Activated naive CD4-positive, alpha-beta T cell treated with anti-CD3 and anti-CD28 coated beads, Interleukin-2, amount 10 ng/mL, durations not matched to agents 7 days and 5 days (primary cell): Measurements from ENCODE around the gene IGF2BP3.
A peak's percentile ranks its signal among the peaks of the same experiment; 100 is the strongest.
"Not testable (repeated sequence)": the region's sequence is repeated elsewhere in the genome, so short reads cannot be mapped to it uniquely, and the experiment has no call there.

ENCODE experiments used
- CTCF ChIA-PET: fragments of 350-600 bp; sonication (Branson Sonifier 250); formaldehyde crosslinking; loops from one replicate; lab custom pipeline; 2021; ENCODE audit warnings: antibody characterized with exemption; lab: Charles Lee
- DNase-seq: peaks from one replicate; pipeline ENCODE4 v3.0.0-alpha.2; 2020
- H3K27ac Mint-ChIP-seq: one replicate; pipeline ENCODE4 v1.8.0; 2021; ENCODE audit warnings: mild to moderate bottlenecking, moderate library complexity, mixed read lengths
- H3K27me3 Mint-ChIP-seq: one replicate; pipeline ENCODE4 v1.8.0; 2021; ENCODE audit warnings: mild to moderate bottlenecking, mixed read lengths
- H3K36me3 Mint-ChIP-seq: one replicate; pipeline ENCODE4 v1.8.0; 2021; ENCODE audit warnings: mixed read lengths
- H3K4me1 Mint-ChIP-seq: one replicate; pipeline ENCODE4 v1.8.0; 2021; ENCODE audit warnings: mixed read lengths
- H3K4me3 Mint-ChIP-seq: one replicate; pipeline ENCODE4 v1.8.0; 2021; ENCODE audit warnings: mild to moderate bottlenecking, moderate library complexity, mixed read lengths
- H3K9me3 Mint-ChIP-seq: one replicate; pipeline ENCODE4 v1.8.0; 2021; ENCODE audit warnings: mixed read lengths

The IGF2BP3 gene

GRCh38 chr7:23398090-23398489 is 72.2 kb downstream of the IGF2BP3 start:
- H3K27ac Mint-ChIP-seq, H3K4me3 Mint-ChIP-seq, H3K36me3 Mint-ChIP-seq, H3K4me1 Mint-ChIP-seq, CTCF ChIA-PET, DNase-seq, H3K9me3 Mint-ChIP-seq: not testable (repeated sequence)
- peaks cover 12% of the 10 kb centered on the region for H3K27me3 Mint-ChIP-seq

- H3K36me3 Mint-ChIP-seq = no peaks in the 10 kb centered on the region
- no peak overlapping the region for H3K4me3 Mint-ChIP-seq
- H3K27me3 Mint-ChIP-seq = peaks cover 15% of the 10 kb centered on the region
- no peaks in the 10 kb centered on the region for H3K9me3 Mint-ChIP-seq
- no peak for DNase-seq
- H3K4me1 Mint-ChIP-seq = no peaks in the 10 kb centered on the region
- CTCF ChIA-PET = no interaction called here
- no peak overlapping the region for H3K27ac Mint-ChIP-seq
These were observed 73.0 kb downstream of the IGF2BP3 start for GRCh38 chr7:23397241-23397640.

DNA sequence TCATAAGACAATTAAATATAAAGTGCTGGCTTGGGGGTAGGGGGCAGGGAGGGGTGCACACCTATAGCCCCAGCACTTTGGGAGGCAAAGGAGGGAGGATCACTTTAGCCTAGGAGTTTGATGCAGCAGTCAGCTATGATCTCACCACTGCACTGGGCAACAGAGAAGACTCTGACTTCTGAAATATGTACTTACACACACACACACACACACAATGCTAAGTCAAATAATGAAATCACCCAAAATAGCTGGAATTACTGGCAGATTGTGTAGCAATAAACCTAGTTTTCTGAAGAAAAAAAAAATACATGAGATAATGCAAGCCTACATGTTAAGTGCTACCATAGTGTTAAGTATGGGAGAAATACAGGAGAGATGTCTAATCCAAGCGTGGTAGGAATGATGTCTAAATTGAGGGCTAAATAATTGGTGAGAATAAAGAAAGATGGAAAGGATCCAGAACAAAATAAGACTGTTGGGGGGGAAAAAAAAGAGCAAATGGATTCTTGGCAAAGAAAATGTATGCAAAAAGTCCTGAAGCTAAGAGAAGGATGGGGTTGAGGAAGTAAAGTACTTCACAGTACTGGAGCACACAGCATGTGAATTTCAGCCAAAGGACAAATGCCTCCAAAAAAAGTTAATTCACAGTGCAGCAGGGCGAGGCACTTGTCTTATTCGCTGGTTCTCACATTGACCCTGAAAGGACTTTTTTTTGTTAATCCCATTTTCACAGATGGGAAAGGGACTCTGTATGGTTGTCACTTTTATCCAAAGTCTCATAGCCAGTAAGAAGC is 73.9 kb downstream of the IGF2BP3 start:
- DNase-seq = no peak
- no peaks in the 10 kb centered on the region for H3K9me3 Mint-ChIP-seq
- H3K27ac Mint-ChIP-seq = no peak overlapping the region
- CTCF ChIA-PET = no interaction called here
- H3K4me1 Mint-ChIP-seq = peaks cover 3% of the 10 kb centered on the region
- H3K36me3 Mint-ChIP-seq = no peaks in the 10 kb centered on the region
- no peak overlapping the region for H3K4me3 Mint-ChIP-seq
- peaks cover 15% of the 10 kb centered on the region for H3K27me3 Mint-ChIP-seq

DNA sequence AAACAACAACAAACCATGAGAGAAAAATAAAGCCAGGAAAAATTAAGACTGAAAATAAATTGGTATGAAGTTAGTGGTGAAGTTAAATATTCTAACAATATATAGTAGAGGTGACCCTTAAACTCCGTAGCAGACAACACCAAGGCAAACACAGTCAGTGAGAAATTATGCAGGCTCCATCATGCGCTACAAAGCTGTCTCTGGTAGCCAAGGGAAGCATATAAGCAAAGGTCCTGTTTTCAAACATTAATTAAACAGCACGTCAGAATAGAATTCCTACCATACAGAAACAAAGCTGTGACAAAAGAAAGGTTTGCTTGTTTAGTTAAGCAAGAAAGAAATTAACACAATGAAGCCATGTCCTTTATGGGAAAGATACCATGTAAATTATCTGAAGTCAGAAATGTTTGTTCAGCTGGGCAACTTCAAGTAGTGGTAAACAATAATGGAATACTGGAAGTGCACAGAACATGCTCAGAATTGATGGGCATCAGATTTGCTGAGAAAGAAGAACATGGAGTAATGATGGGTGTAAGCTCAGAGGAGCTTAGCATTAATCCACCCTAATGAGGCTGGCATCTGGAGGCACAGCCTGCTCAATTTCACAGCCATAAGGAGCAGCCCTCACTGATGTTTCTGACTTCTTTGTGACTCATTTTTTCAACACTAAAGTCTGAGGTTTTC is 75.7 kb downstream of the IGF2BP3 start:
- CTCF ChIA-PET = interaction anchor here (1.1 kb wide), 1 partner anchor 37 kb away, joined by 4 read pairs; no protein-coding TSS in a partner anchor
- H3K27me3 Mint-ChIP-seq = peaks cover 15% of the 10 kb centered on the region
- H3K4me1 Mint-ChIP-seq = peaks cover 6% of the 10 kb centered on the region
- H3K36me3 Mint-ChIP-seq = no peaks in the 10 kb centered on the region
- no peak overlapping the region for H3K4me3 Mint-ChIP-seq
- H3K9me3 Mint-ChIP-seq = no peaks in the 10 kb centered on the region
- no peak for DNase-seq
- H3K27ac Mint-ChIP-seq = no peak overlapping the region

- DNase-seq = no peak
- H3K4me3 Mint-ChIP-seq = no peak overlapping the region
- H3K36me3 Mint-ChIP-seq = no peaks in the 10 kb centered on the region
- H3K4me1 Mint-ChIP-seq = peaks cover 6% of the 10 kb centered on the region
- H3K27ac Mint-ChIP-seq = no peak overlapping the region
- H3K9me3 Mint-ChIP-seq = no peaks in the 10 kb centered on the region
- H3K27me3 Mint-ChIP-seq = peaks cover 15% of the 10 kb centered on the region
- CTCF ChIA-PET = no interaction called here
These were observed 76.7 kb downstream of the IGF2BP3 start for GRCh38 chr7:23393636-23394035.

- Mint-ChIP-seq H3K27me3 (peaks cover 10% of the 10 kb centered on the region), H3K9me3 (no peaks in the 10 kb centered on the region), H3K4me3 (no peak overlapping the region), H3K27ac (no peak overlapping the region), H3K36me3 (no peaks in the 10 kb centered on the region), H3K4me1 (peaks cover 9% of the 10 kb centered on the region)
- DNase-seq = no peak
- CTCF ChIA-PET = interaction anchor here (1.7 kb wide), 1 partner anchor 32 kb away, joined by 5 read pairs; no protein-coding TSS in a partner anchor
These were observed 80.6 kb downstream of the IGF2BP3 start for GRCh38 chr7:23389701-23390100.

DNA sequence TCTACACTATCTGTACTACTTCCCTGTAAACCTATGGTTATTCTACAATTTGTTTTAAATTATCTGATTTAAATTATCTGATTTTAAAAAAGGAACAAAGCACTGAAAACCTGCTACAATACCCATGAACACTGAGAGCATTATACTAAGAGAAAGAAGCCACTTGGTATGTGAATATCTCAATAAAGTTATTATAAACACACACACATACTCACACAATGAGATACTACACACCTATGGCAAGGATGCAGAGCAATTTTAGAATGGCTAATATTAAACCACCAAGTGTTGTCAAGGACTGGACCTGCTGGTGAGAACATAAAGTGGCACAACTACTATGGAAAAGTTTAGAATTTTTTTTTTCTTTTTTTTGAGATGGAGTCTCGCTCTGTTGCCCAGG is 82.7 kb downstream of the IGF2BP3 start:
- no peak overlapping the region for H3K4me3 Mint-ChIP-seq
- peaks cover 5% of the 10 kb centered on the region for H3K27me3 Mint-ChIP-seq
- H3K36me3 Mint-ChIP-seq = no peaks in the 10 kb centered on the region
- H3K27ac Mint-ChIP-seq = no peak overlapping the region
- H3K4me1 Mint-ChIP-seq = peaks cover 9% of the 10 kb centered on the region
- CTCF ChIA-PET = no interaction called here
- no peaks in the 10 kb centered on the region for H3K9me3 Mint-ChIP-seq
- DNase-seq = no peak

DNA sequence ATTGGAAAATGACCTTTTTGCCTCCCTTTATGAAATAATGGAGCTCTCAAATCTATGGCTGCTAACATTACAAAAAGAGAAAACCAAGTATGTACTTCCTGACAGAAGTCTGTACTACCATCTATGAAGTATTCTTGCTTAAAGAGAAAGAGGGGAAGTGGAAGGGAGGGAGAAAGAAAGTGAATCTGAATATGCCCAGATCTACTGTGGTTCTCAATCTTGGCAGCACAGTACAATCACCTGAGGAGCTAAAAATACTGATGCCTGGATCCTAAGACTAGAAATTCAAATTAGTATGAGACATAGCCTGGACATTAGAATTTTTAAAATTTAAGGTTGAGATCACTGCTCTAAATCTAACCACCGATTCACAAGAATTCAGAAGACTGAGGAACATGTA is 85.2 kb downstream of the IGF2BP3 start:
- peaks cover 12% of the 10 kb centered on the region for H3K4me1 Mint-ChIP-seq
- no peaks in the 10 kb centered on the region for H3K36me3 Mint-ChIP-seq
- H3K27ac Mint-ChIP-seq = no peak overlapping the region
- CTCF ChIA-PET = no interaction called here
- DNase-seq = no peak
- H3K4me3 Mint-ChIP-seq = no peak overlapping the region
- H3K27me3 Mint-ChIP-seq = peaks cover 8% of the 10 kb centered on the region
- no peaks in the 10 kb centered on the region for H3K9me3 Mint-ChIP-seq

DNA sequence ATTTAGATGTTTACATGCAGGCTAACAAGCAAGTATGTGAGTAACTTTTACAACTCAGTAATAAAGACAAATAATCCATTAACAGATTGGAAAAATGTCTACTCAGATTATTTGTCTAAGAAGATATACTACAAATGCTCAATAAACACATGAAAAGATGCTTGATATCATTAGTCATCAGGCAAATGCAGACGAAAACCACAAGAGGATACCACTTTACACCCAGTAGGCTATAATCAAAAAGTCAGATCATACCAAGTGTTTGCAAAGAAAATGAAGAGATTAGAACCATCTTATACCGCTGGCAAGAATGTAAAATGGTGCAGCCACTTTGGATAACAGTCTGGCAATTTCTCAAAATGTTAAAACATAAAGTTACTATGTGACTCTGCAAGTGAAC is 87.1 kb downstream of the IGF2BP3 start:
- Mint-ChIP-seq H3K27ac (no peak overlapping the region), H3K4me3 (no peak overlapping the region), H3K4me1 (peaks cover 12% of the 10 kb centered on the region), H3K36me3 (no peaks in the 10 kb centered on the region), H3K27me3 (peaks cover 12% of the 10 kb centered on the region), H3K9me3 (no peaks in the 10 kb centered on the region)
- DNase-seq = no peak
- CTCF ChIA-PET = interaction anchor here (1.1 kb wide), 1 partner anchor 26 kb away, joined by 4 read pairs; no protein-coding TSS in a partner anchor

- CTCF ChIA-PET = interaction anchor here (1.2 to 1.3 kb wide), 2 partner anchors 23 to 108 kb away, joined by 3 to 4 read pairs; no protein-coding TSS in a partner anchor
- H3K4me3 Mint-ChIP-seq = no peak overlapping the region
These were observed 89.3 kb downstream of the IGF2BP3 start for GRCh38 chr7:23380961-23381360.

GRCh38 chr7:23380556-23380955 is 89.7 kb downstream of the IGF2BP3 start:
- Mint-ChIP-seq H3K27ac (no peak overlapping the region), H3K4me3 (no peak overlapping the region), H3K9me3 (no peaks in the 10 kb centered on the region), H3K4me1 (peaks cover 12% of the 10 kb centered on the region), H3K36me3 (no peaks in the 10 kb centered on the region), H3K27me3 (peaks cover 7% of the 10 kb centered on the region)
- DNase-seq = no peak
- CTCF ChIA-PET = interaction anchor here (1.3 kb wide), 1 partner anchor 23 kb away, joined by 4 read pairs; no protein-coding TSS in a partner anchor

More at GRCh38 chr7:23380961-23381360, 89.3 kb downstream of the IGF2BP3 start:
- Mint-ChIP-seq H3K27me3 (peaks cover 7% of the 10 kb centered on the region), H3K4me1 (peaks cover 12% of the 10 kb centered on the region), H3K27ac (no peak overlapping the region), H3K36me3 (no peaks in the 10 kb centered on the region), H3K9me3 (no peaks in the 10 kb centered on the region)
- DNase-seq = no peak

DNA sequence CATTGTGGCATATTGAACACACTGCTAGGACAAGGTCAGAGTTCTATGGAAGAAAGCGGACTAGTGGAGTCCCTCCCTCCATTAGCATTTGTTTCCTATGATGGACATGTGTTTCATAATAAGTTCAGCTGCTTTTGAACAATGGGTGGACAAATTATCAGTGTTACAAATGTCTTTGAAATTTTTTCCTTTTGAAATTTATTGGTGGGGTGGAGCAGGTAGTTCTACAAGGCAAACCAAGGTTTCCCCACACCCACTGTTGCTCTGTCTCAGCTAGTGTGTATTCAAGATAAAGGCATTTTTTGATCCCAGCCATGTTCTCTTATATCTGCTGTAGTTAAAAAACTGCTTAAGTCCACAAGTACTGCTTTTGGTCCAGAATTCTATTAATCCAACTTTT is 91.3 kb downstream of the IGF2BP3 start:
- Mint-ChIP-seq H3K36me3 (no peaks in the 10 kb centered on the region), H3K9me3 (no peaks in the 10 kb centered on the region), H3K27ac (no peak overlapping the region), H3K27me3 (peaks cover 11% of the 10 kb centered on the region), H3K4me3 (no peak overlapping the region), H3K4me1 (peaks cover 9% of the 10 kb centered on the region)
- no peak for DNase-seq
- CTCF ChIA-PET = no interaction called here

GRCh38 chr7:23377134-23377533 is 93.2 kb downstream of the IGF2BP3 start:
- Mint-ChIP-seq H3K4me3 (no peak overlapping the region), H3K27ac (no peak overlapping the region), H3K9me3 (no peaks in the 10 kb centered on the region), H3K27me3 (peaks cover 15% of the 10 kb centered on the region), H3K36me3 (no peaks in the 10 kb centered on the region), H3K4me1 (peaks cover 23% of the 10 kb centered on the region)
- CTCF ChIA-PET = no interaction called here
- DNase-seq = no peak

DNA sequence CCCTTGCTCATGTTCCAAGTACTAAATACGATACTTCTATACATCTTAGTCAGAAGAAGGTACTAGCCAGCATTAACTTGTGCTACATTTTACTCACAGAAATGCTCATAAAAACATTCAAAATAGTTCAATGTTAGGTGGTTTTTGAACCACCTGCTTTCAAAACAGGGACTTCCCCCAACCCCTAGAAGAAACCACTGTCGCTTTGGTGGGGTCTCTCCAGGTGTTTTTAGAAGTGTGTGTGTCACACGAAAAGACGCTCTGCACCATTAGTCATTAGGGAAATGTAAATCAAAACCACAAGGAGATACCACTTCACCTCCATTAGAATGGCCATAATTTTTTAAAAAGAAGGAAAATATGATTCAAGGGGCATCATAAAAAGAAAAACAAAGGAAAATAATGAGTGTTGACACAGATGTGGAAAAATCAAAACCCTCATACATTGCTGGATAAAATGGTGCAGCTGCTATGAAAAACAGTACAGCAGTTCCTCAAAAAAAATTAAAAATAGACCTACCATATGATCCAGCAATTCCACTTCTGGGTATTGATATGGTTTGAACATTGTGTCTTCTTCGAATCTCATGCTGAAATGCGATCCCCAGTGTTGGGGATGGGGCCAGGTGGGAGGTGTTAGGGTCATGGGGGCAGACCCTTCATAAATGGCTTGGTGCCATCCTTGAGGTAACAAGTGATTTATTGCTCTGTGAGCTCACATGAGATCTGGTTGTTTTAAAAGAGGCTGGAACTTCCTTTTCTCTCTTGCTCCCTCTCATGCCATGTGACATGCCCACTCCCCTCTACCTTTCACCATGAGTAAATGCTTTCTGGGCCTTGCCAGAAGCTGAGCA is 96.9 kb downstream of the IGF2BP3 start:
- Mint-ChIP-seq H3K27me3 (peaks cover 17% of the 10 kb centered on the region), H3K4me3 (no peak overlapping the region), H3K9me3 (no peaks in the 10 kb centered on the region), H3K36me3 (no peaks in the 10 kb centered on the region), H3K27ac (peak overlapping the region; percentile 34), H3K4me1 (peaks cover 32% of the 10 kb centered on the region)
- DNase-seq = peak; percentile 45
- CTCF ChIA-PET = interaction anchor here (1.1 kb wide), 1 partner anchor 15 kb away, joined by 4 read pairs; no protein-coding TSS in a partner anchor
